Astrocyte (in vitro differentiated cells and primary cell): ENCODE results near the gene PCP4L1. TPM values are rescaled to one million over a fixed set of nuclear protein-coding genes. Genes with fewer than 3 reads are reported as not detected.
"Not testable (repeated sequence)": the region's sequence is repeated elsewhere in the genome, so short reads cannot be mapped to it uniquely, and the experiment has no call there.

Source experiments
- DNase-seq: peaks from one replicate; pipeline ENCODE4 v3.0.0-alpha.2; 2010; ENCODE audit warnings: low read depth
- FAIRE-seq: peaks from 2 replicates; lab custom pipeline; 2011; peaks lifted over from hg19 to GRCh38; lab: Jason Lieb, UNC
- H2AFZ ChIP-seq: 2 replicates; pipeline ENCODE4 v1.6.0; 2012; ENCODE audit warnings: low read depth, low read length, inconsistent platforms
- H3K27ac ChIP-seq: 2 replicates; pipeline ENCODE4 v1.5.1; 2011; ENCODE audit warnings: low read depth, low read length, inconsistent platforms
- H3K27me3 ChIP-seq: 2 replicates; pipeline ENCODE4 v1.6.0; 2011; ENCODE audit warnings: low read length, inconsistent platforms; ENCODE audit not compliant: insufficient read depth
- H3K36me3 ChIP-seq: 2 replicates; pipeline ENCODE4 v1.5.1; 2011; ENCODE audit warnings: low read length, inconsistent platforms; ENCODE audit not compliant: insufficient read depth
- H3K4me1 ChIP-seq: 2 replicates; pipeline ENCODE4 v1.5.1; 2011; ENCODE audit warnings: low read length, inconsistent platforms; ENCODE audit not compliant: insufficient read depth
- H3K4me2 ChIP-seq: 2 replicates; pipeline ENCODE4 v1.6.0; 2012; ENCODE audit warnings: low read length, inconsistent platforms
- H3K4me3 ChIP-seq: 2 replicates; pipeline ENCODE4 v1.5.1; 2011; ENCODE audit warnings: low read depth, mild to moderate bottlenecking, low read length, inconsistent platforms; ENCODE audit not compliant: insufficient read depth
- H3K79me2 ChIP-seq: 2 replicates; pipeline ENCODE4 v1.6.0; 2012; ENCODE audit warnings: mild to moderate bottlenecking, low read length, inconsistent platforms; ENCODE audit not compliant: insufficient read depth
- H3K9ac ChIP-seq: 2 replicates; pipeline ENCODE4 v1.6.0; 2012; ENCODE audit warnings: mild to moderate bottlenecking, low read length, inconsistent platforms
- H3K9me3 ChIP-seq: 2 replicates; pipeline ENCODE4 v1.5.1; 2012; ENCODE audit warnings: low read depth, mild to moderate bottlenecking, low read length, inconsistent platforms; ENCODE audit not compliant: insufficient read depth
- H4K20me1 ChIP-seq: 2 replicates; pipeline ENCODE4 v1.6.0; 2012; ENCODE audit warnings: low read length, inconsistent platforms; ENCODE audit not compliant: insufficient read depth
- H3K27ac Mint-ChIP-seq: one replicate; pipeline ENCODE4 v1.8.0; 2021; ENCODE audit warnings: mild to moderate bottlenecking, mixed read lengths; ENCODE audit not compliant: unreplicated experiment
- H3K27me3 Mint-ChIP-seq: one replicate; pipeline ENCODE4 v1.8.0; 2021; ENCODE audit warnings: low read depth, mixed read lengths; ENCODE audit not compliant: unreplicated experiment
- H3K36me3 Mint-ChIP-seq: one replicate; pipeline ENCODE4 v1.8.0; 2021; ENCODE audit warnings: low read depth, mixed read lengths; ENCODE audit not compliant: unreplicated experiment
- H3K4me1 Mint-ChIP-seq: one replicate; pipeline ENCODE4 v1.8.0; 2021; ENCODE audit warnings: low read depth, mixed read lengths; ENCODE audit not compliant: unreplicated experiment
- H3K4me3 Mint-ChIP-seq: one replicate; pipeline ENCODE4 v1.8.0; 2021; ENCODE audit warnings: mild to moderate bottlenecking, moderate library complexity, mixed read lengths; ENCODE audit not compliant: unreplicated experiment
- H3K9me3 Mint-ChIP-seq: one replicate; pipeline ENCODE4 v1.8.0; 2021; ENCODE audit warnings: mild to moderate bottlenecking, mixed read lengths; ENCODE audit not compliant: unreplicated experiment
- CTCF ChIP-seq: IDR thresholded peaks from 2 replicates; pipeline ENCODE4 v1.5.1; 2011; ENCODE audit warnings: low read depth, mild to moderate bottlenecking, inconsistent platforms, low read length, moderate library complexity; ENCODE audit not compliant: insufficient read depth
- EZH2 ChIP-seq: IDR thresholded peaks from 2 replicates; pipeline ENCODE4 v1.6.1; 2012; ENCODE audit warnings: mild to moderate bottlenecking, low read length, inconsistent platforms; ENCODE audit not compliant: insufficient read depth
- total RNA-seq: library from RNA; stranded (reverse); gene quantifications from 2 replicates; pipeline ENCODE4 v1.2.1, GENCODE V29; 2021

The PCP4L1 gene
- total RNA-seq, 1 donor from 2014 or later, result not detected

GRCh38 chr1:161244888-161245287, 13.7 kb upstream of the PCP4L1 start:
- peaks cover 5% of the 10 kb centered on the region for H3K9me3 Mint-ChIP-seq
- Histone ChIP-seq H2AFZ (no peak overlapping the region), H4K20me1 (no peaks in the 10 kb centered on the region), H3K4me1 (no peaks in the 10 kb centered on the region), H3K9me3 (no peaks in the 10 kb centered on the region), H3K27ac (no peak overlapping the region), H3K79me2 (no peaks in the 10 kb centered on the region), H3K27me3 (no peaks in the 10 kb centered on the region), H3K4me3 (no peak overlapping the region), H3K4me2 (no peak overlapping the region), H3K36me3 (no peaks in the 10 kb centered on the region), H3K9ac (no peak overlapping the region)
- TF ChIP-seq EZH2, result no peak
- TF ChIP-seq CTCF, result no peak
- no peak overlapping the region for H3K27ac Mint-ChIP-seq
- peaks cover 9% of the 10 kb centered on the region for H3K4me1 Mint-ChIP-seq
- H3K27me3 Mint-ChIP-seq, result peaks cover 4% of the 10 kb centered on the region
- FAIRE-seq (no peak), DNase-seq (no peak)
- no peak overlapping the region for H3K4me3 Mint-ChIP-seq
- peaks cover under 1% of the 10 kb centered on the region for H3K36me3 Mint-ChIP-seq

GRCh38 chr1:161250100-161250499, 8.4 kb upstream of the PCP4L1 start:
- not testable (repeated sequence) for H3K27me3 ChIP-seq, H3K4me3 Mint-ChIP-seq, DNase-seq, H3K4me1 ChIP-seq, FAIRE-seq, H3K27ac ChIP-seq, H3K4me2 ChIP-seq, H3K79me2 ChIP-seq, H3K4me3 ChIP-seq, H3K9me3 Mint-ChIP-seq, H3K9ac ChIP-seq, H4K20me1 ChIP-seq, H2AFZ ChIP-seq, H3K27ac Mint-ChIP-seq, H3K9me3 ChIP-seq, H3K27me3 Mint-ChIP-seq, H3K4me1 Mint-ChIP-seq, H3K36me3 ChIP-seq, H3K36me3 Mint-ChIP-seq

GRCh38 chr1:161250829-161251228, 7.7 kb upstream of the PCP4L1 start:
- Mint-ChIP-seq H3K36me3 (peaks cover 1% of the 10 kb centered on the region), H3K4me1 (no peaks in the 10 kb centered on the region), H3K4me3 (no peak overlapping the region), H3K27me3 (peaks cover 10% of the 10 kb centered on the region), H3K9me3 (peaks cover 14% of the 10 kb centered on the region), H3K27ac (no peak overlapping the region)
- H3K36me3 ChIP-seq, result no peaks in the 10 kb centered on the region
- no peaks in the 10 kb centered on the region for H3K27me3 ChIP-seq
- FAIRE-seq (no peak), DNase-seq (no peak)
- H3K4me2 ChIP-seq, result no peak overlapping the region
- no peak overlapping the region for H3K9ac ChIP-seq
- H2AFZ ChIP-seq, result no peak overlapping the region
- no peak overlapping the region for H3K4me3 ChIP-seq
- H3K79me2 ChIP-seq, result no peaks in the 10 kb centered on the region
- H3K27ac ChIP-seq, result no peak overlapping the region
- no peaks in the 10 kb centered on the region for H4K20me1 ChIP-seq
- TF ChIP-seq CTCF (no peak), EZH2 (no peak)
- no peaks in the 10 kb centered on the region for H3K9me3 ChIP-seq
- no peaks in the 10 kb centered on the region for H3K4me1 ChIP-seq
